ENCODE results near the gene PLCL1.

PLCL1 gene

DNA sequence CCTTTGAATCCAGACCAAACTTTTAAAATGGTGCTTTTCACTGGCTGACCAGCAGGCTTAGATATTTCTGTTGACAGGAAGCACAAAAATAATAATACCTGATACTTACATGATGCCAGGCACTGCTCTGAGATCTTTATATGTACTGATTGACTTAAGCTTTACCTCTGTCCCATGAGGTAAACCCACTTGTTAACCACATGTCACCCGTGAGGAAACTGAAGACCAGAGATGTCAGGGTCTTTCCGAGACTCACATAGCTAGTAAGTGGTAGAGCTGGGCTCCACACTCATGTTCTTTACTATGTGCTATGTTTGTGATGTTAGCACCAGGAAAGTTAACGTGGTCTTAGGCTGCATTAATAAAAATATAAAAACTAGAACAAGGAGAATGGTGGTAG is 297.7 kb downstream of the PLCL1 start:
- no peaks in the 10 kb centered on the region for H3K9me3 ChIP-seq (ENCODE audit: control insufficient read depth in 5 of 5, low read length in 5 of 5)
- H3K4me1 ChIP-seq (ENCODE audit: control insufficient read depth in 5 of 5, insufficient read depth in 5 of 5, low read length in 5 of 5) = peaks cover 0 to 3% (median 0%) of the 10 kb centered on the region in 5 donors
- H3K9ac ChIP-seq (ENCODE audit: low read length in 5 of 5) = no peak overlapping the region
- H3K36me3 ChIP-seq (ENCODE audit: control insufficient read depth in 5 of 5, insufficient read depth in 5 of 5, low read length in 5 of 5) = peaks cover 0 to 10% (median 2%) of the 10 kb centered on the region in 5 donors
- no peaks in the 10 kb centered on the region for H3K27me3 ChIP-seq (ENCODE audit: control insufficient read depth in 5 of 5, insufficient read depth in 4 of 5, low read length in 5 of 5)
- no peak overlapping the region for H3K4me3 ChIP-seq (ENCODE audit: low read depth in 1 of 5, low read length in 5 of 5)
- H3K27ac ChIP-seq (ENCODE audit: low read depth, low read length) = no peak overlapping the region

DNA sequence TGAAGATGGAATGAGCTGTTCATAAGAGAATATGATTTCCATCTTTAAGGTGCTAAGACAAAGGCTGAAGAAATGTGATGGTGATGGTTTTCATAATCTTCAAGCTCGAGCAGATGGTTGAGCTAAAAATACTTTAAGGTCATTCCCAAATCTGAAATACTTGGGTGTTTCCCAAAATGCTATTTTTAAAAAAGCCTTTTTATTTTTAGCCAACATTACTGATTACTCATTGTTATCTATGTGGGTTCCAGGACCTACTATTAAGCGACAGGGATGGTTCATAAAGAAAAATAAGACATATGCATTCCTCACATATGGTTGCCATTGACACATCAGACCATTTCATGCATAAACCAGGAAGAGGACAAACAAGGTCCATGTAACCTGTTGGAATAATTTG is 298.5 kb downstream of the PLCL1 start:
- Histone ChIP-seq H3K4me1 (ENCODE audit: control insufficient read depth in 5 of 5, insufficient read depth in 5 of 5, low read length in 5 of 5) (peaks cover 0 to 3% (median 0%) of the 10 kb centered on the region in 5 donors), H3K9me3 (ENCODE audit: control insufficient read depth in 5 of 5, low read length in 5 of 5) (no peaks in the 10 kb centered on the region), H3K27me3 (ENCODE audit: control insufficient read depth in 5 of 5, insufficient read depth in 4 of 5, low read length in 5 of 5) (no peaks in the 10 kb centered on the region), H3K9ac (ENCODE audit: low read length in 5 of 5) (no peak overlapping the region), H3K36me3 (ENCODE audit: control insufficient read depth in 5 of 5, insufficient read depth in 5 of 5, low read length in 5 of 5) (peaks cover 0 to 10% (median 2%) of the 10 kb centered on the region in 5 donors), H3K4me3 (ENCODE audit: low read depth in 1 of 5, low read length in 5 of 5) (no peak overlapping the region), H3K27ac (ENCODE audit: low read depth, low read length) (no peak overlapping the region)

DNA sequence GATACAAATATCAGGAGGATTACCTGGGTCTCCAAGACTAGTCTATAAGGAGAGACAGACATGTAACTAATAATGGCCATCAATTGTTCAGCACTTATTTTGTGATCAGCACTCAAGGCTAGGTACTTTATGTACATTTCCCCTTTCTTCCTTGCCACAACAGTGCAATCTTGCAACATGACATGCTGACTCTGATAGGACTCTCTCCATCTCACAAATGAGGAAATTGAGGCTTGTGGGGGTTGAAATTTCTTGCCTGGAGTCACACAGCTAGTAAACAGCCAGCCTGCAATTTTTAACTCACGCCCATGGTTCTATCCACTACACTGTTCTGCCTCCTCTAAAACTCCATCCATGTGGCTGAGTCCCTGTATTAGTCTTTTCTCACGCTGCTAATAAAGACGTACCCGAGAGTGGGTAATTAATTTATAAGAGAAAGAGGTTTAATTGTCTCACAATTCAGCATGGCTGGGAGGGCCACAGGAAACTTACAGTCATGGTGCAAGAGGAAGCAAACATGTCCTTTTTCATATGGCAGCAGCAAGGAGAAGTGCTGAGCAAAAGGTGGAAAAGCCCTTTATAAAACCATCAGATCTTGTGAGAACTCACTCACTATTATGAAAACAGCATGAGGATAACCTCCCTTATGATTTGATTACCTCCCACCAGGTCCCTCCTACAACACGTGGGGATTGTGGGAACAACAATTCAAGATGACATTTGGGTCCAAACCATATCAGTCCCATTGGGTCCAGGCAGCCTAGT is 302.4 kb downstream of the PLCL1 start:
- H3K9me3 ChIP-seq (ENCODE audit: control insufficient read depth in 5 of 5, low read length in 5 of 5) = no peaks in the 10 kb centered on the region
- no peak overlapping the region for H3K4me3 ChIP-seq (ENCODE audit: low read depth in 1 of 5, low read length in 5 of 5)
- H3K9ac ChIP-seq (ENCODE audit: low read length in 5 of 5) = no peak overlapping the region
- peaks cover 0 to 10% (median 1%) of the 10 kb centered on the region in 5 donors for H3K36me3 ChIP-seq (ENCODE audit: control insufficient read depth in 5 of 5, insufficient read depth in 5 of 5, low read length in 5 of 5)
- no peak overlapping the region for H3K27ac ChIP-seq (ENCODE audit: low read depth, low read length)
- no peaks in the 10 kb centered on the region for H3K27me3 ChIP-seq (ENCODE audit: control insufficient read depth in 5 of 5, insufficient read depth in 4 of 5, low read length in 5 of 5)
- H3K4me1 ChIP-seq (ENCODE audit: control insufficient read depth in 5 of 5, insufficient read depth in 5 of 5, low read length in 5 of 5) = peaks cover 0 to 3% (median 0%) of the 10 kb centered on the region in 5 donors

DNA sequence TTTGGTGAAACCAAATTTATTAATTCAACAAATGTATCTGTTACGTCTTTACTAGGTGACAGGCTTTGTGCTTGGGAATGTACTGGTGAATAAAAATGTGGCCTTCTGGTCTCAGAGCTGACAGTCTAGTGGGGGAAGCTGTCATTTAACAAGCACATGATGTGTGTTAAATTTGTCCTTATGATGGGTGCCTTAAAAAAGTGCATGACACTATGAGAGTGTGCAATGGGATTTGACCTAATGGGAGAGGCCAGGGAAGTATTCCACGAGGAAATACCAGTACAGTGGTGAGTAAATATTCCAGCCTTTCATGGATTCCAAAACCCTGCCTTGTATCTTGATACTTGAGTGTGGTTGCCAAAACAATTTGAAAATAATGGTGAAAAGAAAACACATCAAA is 308.9 kb downstream of the PLCL1 start:
- Histone ChIP-seq H3K27me3 (ENCODE audit: control insufficient read depth in 5 of 5, insufficient read depth in 4 of 5, low read length in 5 of 5) (no peaks in the 10 kb centered on the region), H3K4me1 (ENCODE audit: control insufficient read depth in 5 of 5, insufficient read depth in 5 of 5, low read length in 5 of 5) (peaks cover 0 to 5% (median 0%) of the 10 kb centered on the region in 5 donors), H3K9ac (ENCODE audit: low read length in 5 of 5) (no peak overlapping the region), H3K4me3 (ENCODE audit: low read depth in 1 of 5, low read length in 5 of 5) (no peak overlapping the region), H3K36me3 (ENCODE audit: control insufficient read depth in 5 of 5, insufficient read depth in 5 of 5, low read length in 5 of 5) (no peaks in the 10 kb centered on the region), H3K27ac (ENCODE audit: low read depth, low read length) (no peak overlapping the region), H3K9me3 (ENCODE audit: control insufficient read depth in 5 of 5, low read length in 5 of 5) (no peaks in the 10 kb centered on the region)

DNA sequence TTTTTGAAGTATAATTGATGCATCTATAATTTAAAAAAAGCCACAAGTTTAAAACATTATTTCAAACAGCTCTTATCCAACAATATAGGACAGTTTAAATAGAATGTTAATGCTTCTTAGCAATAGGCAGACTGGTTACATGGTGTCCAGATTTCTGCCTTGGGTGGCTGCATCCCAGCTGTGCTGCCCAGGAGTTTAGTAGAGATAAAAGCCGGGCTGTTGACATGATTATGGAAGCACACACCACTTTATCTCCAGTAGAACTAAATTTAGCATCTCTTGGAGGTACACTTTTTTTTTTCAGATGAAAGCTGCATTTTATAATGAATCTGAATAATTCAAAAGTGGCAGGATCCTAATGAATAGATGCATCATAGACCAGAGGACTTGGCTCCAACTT is 309.7 kb downstream of the PLCL1 start:
- no peak overlapping the region for H3K27ac ChIP-seq (ENCODE audit: low read depth, low read length)
- no peaks in the 10 kb centered on the region for H3K9me3 ChIP-seq (ENCODE audit: control insufficient read depth in 5 of 5, low read length in 5 of 5)
- no peak overlapping the region for H3K9ac ChIP-seq (ENCODE audit: low read length in 5 of 5)
- H3K4me3 ChIP-seq (ENCODE audit: low read depth in 1 of 5, low read length in 5 of 5) = no peak overlapping the region
- no peaks in the 10 kb centered on the region for H3K36me3 ChIP-seq (ENCODE audit: control insufficient read depth in 5 of 5, insufficient read depth in 5 of 5, low read length in 5 of 5)
- H3K4me1 ChIP-seq (ENCODE audit: control insufficient read depth in 5 of 5, insufficient read depth in 5 of 5, low read length in 5 of 5) = peaks cover 0 to 5% (median 0%) of the 10 kb centered on the region in 5 donors
- no peaks in the 10 kb centered on the region for H3K27me3 ChIP-seq (ENCODE audit: control insufficient read depth in 5 of 5, insufficient read depth in 4 of 5, low read length in 5 of 5)

DNA sequence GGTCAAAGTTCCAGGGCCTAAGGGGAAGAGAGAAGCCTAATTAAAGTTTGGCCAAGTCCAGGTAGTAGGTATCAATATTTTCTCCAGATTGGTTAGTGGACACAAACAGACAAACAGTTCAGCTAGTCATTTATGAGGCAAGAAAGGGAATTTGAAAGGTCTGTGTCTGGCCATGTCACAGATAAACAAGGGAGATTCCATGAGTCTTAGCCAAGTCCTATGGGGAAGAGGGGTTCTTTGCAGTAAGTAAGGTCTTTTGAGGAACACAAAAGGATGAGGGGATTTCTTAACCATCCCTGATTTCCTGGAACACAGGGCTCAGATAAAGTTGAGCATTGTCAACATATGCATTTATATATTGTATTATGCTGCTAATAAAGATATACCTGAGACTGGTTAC is 310.8 kb downstream of the PLCL1 start:
- no peaks in the 10 kb centered on the region for H3K27me3 ChIP-seq (ENCODE audit: control insufficient read depth in 5 of 5, insufficient read depth in 4 of 5, low read length in 5 of 5)
- peaks cover 0 to 5% (median 0%) of the 10 kb centered on the region in 5 donors for H3K4me1 ChIP-seq (ENCODE audit: control insufficient read depth in 5 of 5, insufficient read depth in 5 of 5, low read length in 5 of 5)
- no peaks in the 10 kb centered on the region for H3K9me3 ChIP-seq (ENCODE audit: control insufficient read depth in 5 of 5, low read length in 5 of 5)
- H3K9ac ChIP-seq (ENCODE audit: low read length in 5 of 5) = no peak overlapping the region
- H3K27ac ChIP-seq (ENCODE audit: low read depth, low read length) = no peak overlapping the region
- peaks cover 0 to 2% (median 0%) of the 10 kb centered on the region in 5 donors for H3K36me3 ChIP-seq (ENCODE audit: control insufficient read depth in 5 of 5, insufficient read depth in 5 of 5, low read length in 5 of 5)
- H3K4me3 ChIP-seq (ENCODE audit: low read depth in 1 of 5, low read length in 5 of 5) = no peak overlapping the region

DNA sequence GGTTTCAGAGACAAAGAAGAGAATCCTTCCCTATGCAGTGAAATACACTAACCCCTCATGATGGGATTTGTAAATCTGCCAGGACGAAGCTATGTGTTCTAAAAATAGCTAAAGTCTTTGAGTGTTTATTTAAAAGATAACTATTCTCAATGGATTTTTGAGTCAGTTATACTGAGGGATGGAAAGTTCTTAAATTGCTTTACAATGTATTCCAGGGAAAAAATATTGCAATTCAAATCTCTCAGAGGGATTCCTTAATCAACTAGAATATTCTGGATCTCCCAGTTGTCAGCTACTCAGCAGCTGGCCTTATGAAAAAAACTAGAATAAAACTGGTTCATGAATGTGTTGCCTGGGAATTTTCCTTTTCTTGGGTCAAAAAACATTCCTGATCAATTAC is 312.4 kb downstream of the PLCL1 start:
- no peak overlapping the region for H3K9ac ChIP-seq (ENCODE audit: low read length in 5 of 5)
- peaks cover 0 to 2% (median 0%) of the 10 kb centered on the region in 5 donors for H3K36me3 ChIP-seq (ENCODE audit: control insufficient read depth in 5 of 5, insufficient read depth in 5 of 5, low read length in 5 of 5)
- peaks cover 0 to 5% (median 0%) of the 10 kb centered on the region in 5 donors for H3K4me1 ChIP-seq (ENCODE audit: control insufficient read depth in 5 of 5, insufficient read depth in 5 of 5, low read length in 5 of 5)
- H3K27ac ChIP-seq (ENCODE audit: low read depth, low read length) = no peak overlapping the region
- no peak overlapping the region for H3K4me3 ChIP-seq (ENCODE audit: low read depth in 1 of 5, low read length in 5 of 5)
- no peaks in the 10 kb centered on the region for H3K9me3 ChIP-seq (ENCODE audit: control insufficient read depth in 5 of 5, low read length in 5 of 5)
- no peaks in the 10 kb centered on the region for H3K27me3 ChIP-seq (ENCODE audit: control insufficient read depth in 5 of 5, insufficient read depth in 4 of 5, low read length in 5 of 5)

DNA sequence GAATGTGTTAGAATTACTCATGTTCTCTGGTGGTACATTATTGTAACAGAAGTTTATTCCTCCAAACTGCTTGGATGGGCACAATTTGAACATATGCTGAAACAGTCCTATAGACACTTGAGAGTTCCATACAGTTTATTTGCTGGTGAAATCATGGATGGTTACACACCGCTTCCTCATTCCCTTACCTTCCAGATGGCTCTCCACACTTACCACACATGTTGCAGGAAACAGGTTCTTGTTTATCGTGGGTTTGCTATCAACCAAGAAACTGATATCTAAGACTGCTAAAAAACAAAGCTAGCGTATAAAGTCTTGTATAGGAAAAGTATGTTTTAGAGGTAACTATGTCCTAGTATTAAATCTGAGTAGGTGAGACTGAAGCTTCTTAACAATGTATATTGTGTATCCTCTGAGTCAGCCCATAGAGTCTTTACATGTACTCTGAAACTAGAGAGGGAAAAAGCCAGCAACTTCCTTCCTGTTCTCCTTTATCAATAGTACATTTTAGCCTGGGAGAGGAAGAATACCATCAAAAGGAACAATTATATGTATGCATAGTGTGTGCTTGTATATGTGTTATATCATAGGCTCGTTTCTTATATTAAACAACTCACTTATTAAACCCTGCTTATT is 313.1 kb downstream of the PLCL1 start:
- peaks cover 0 to 2% (median 0%) of the 10 kb centered on the region in 5 donors for H3K4me1 ChIP-seq (ENCODE audit: control insufficient read depth in 5 of 5, insufficient read depth in 5 of 5, low read length in 5 of 5)
- H3K4me3 ChIP-seq (ENCODE audit: low read depth in 1 of 5, low read length in 5 of 5) = no peak overlapping the region
- H3K9me3 ChIP-seq (ENCODE audit: control insufficient read depth in 5 of 5, low read length in 5 of 5) = no peaks in the 10 kb centered on the region
- peaks cover 0 to 2% (median 0%) of the 10 kb centered on the region in 5 donors for H3K36me3 ChIP-seq (ENCODE audit: control insufficient read depth in 5 of 5, insufficient read depth in 5 of 5, low read length in 5 of 5)
- no peaks in the 10 kb centered on the region for H3K27me3 ChIP-seq (ENCODE audit: control insufficient read depth in 5 of 5, insufficient read depth in 4 of 5, low read length in 5 of 5)
- no peak overlapping the region for H3K9ac ChIP-seq (ENCODE audit: low read length in 5 of 5)
- H3K27ac ChIP-seq (ENCODE audit: low read depth, low read length) = no peak overlapping the region

DNA sequence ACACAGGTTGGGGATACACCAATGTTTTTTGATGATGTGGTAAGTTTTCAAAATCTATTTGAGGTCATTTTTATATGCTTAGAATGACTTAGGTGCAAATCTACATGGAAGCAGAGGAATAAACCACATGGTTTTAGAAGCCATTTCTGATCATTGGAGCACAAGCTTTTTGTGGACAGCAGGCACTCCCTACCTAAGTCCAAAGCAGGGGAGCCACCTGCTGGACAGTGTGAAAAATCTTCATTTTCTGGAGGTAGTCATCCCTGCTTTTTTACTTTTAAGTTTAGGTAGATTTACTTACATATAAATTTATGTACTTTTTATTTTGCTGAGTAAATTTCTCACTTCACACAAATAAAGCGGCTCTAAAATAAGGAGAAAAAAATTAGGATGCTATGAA is 323.2 kb downstream of the PLCL1 start:
- no peaks in the 10 kb centered on the region for H3K4me1 ChIP-seq (ENCODE audit: control insufficient read depth in 5 of 5, insufficient read depth in 5 of 5, low read length in 5 of 5)
- no peaks in the 10 kb centered on the region for H3K36me3 ChIP-seq (ENCODE audit: control insufficient read depth in 5 of 5, insufficient read depth in 5 of 5, low read length in 5 of 5)
- H3K4me3 ChIP-seq (ENCODE audit: low read depth in 1 of 5, low read length in 5 of 5) = no peak overlapping the region
- H3K27me3 ChIP-seq (ENCODE audit: control insufficient read depth in 5 of 5, insufficient read depth in 4 of 5, low read length in 5 of 5) = no peaks in the 10 kb centered on the region
- H3K9ac ChIP-seq (ENCODE audit: low read length in 5 of 5) = no peak overlapping the region
- no peaks in the 10 kb centered on the region for H3K9me3 ChIP-seq (ENCODE audit: control insufficient read depth in 5 of 5, low read length in 5 of 5)
- no peak overlapping the region for H3K27ac ChIP-seq (ENCODE audit: low read depth, low read length)

DNA sequence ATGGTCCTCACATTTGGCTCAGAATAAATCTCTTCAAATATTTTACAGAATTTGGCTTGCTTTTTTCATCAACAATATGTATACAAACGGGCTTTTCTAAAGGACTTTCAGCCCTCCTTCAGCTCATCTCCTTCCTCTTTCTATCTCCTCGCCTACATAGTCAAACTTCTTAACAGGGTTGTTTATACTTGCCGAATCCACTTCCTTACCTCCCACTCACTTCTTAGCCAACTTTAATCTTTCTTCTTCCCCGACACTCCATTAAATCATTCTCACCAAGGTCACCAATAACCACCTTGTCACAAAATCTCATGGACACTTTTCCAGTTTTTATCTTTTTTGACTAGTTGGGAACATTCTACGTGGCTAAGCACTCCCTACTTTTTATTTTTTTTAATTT is 325.2 kb downstream of the PLCL1 start:
- Histone ChIP-seq H3K27me3 (ENCODE audit: control insufficient read depth in 5 of 5, insufficient read depth in 4 of 5, low read length in 5 of 5) (no peaks in the 10 kb centered on the region), H3K36me3 (ENCODE audit: control insufficient read depth in 5 of 5, insufficient read depth in 5 of 5, low read length in 5 of 5) (no peaks in the 10 kb centered on the region), H3K9me3 (ENCODE audit: control insufficient read depth in 5 of 5, low read length in 5 of 5) (no peaks in the 10 kb centered on the region), H3K4me3 (ENCODE audit: low read depth in 1 of 5, low read length in 5 of 5) (no peak overlapping the region), H3K27ac (ENCODE audit: low read depth, low read length) (no peak overlapping the region), H3K9ac (ENCODE audit: low read length in 5 of 5) (no peak overlapping the region), H3K4me1 (ENCODE audit: control insufficient read depth in 5 of 5, insufficient read depth in 5 of 5, low read length in 5 of 5) (no peaks in the 10 kb centered on the region)

Data from subcutaneous abdominal adipose tissue (tissue), 5 donors.